ENCODE measurements around the gene MICOS13. TPM values are rescaled to one million over a fixed set of nuclear protein-coding genes. Genes with fewer than 3 reads are reported as not detected.

The MICOS13 gene
- total and polyA plus RNA-seq, 2 donors (not counting 3 experiments of a cell fraction or from before 2014, with no cell fraction given): 55.3 to 86.1 TPM

- POLR2A ChIA-PET: no interaction called here
- no peak for FAIRE-seq
- H3K27ac ChIP-seq (ENCODE audit: insufficient read depth, low read depth, low read length): no peak overlapping the region
Measured at GRCh38 chr19:5693195-5694166, 13.2 kb upstream of the MICOS13 start.

GRCh38 chr19:5692723-5693194 is 12.4 kb upstream of the MICOS13 start:
- FAIRE-seq (no peak), DNase-seq (ENCODE audit: low read depth, low spot score) (no peak)
- H3K9me3 ChIP-seq (replicated peaks; ENCODE audit: control insufficient read depth, insufficient read depth, low read length): no peaks in the 10 kb centered on the region
- H2AFZ ChIP-seq (ENCODE audit: low read depth, low read length): no peak overlapping the region
- peak; percentile 65 for TF ChIP-seq POLR2AphosphoS5 (IDR thresholded peaks at IDR 0.05; ENCODE audit: insufficient read depth, low read depth, low read length)
- TF ChIP-seq CTCF (IDR thresholded peaks at IDR 0.05; ENCODE audit: extremely low read depth in 1 of 2, insufficient read depth in 1 of 2, low read depth in 1 of 2, low read length in 2 of 2): no peak
- H3K4me2 ChIP-seq (ENCODE audit: insufficient read depth, low read length): no peak overlapping the region
- peaks cover 8% of the 10 kb centered on the region for H3K4me1 ChIP-seq (ENCODE audit: control insufficient read depth, extremely low read depth, insufficient read depth, low read length)
- H3K9me1 ChIP-seq (replicated peaks; ENCODE audit: control insufficient read depth, extremely low read depth, insufficient read depth, low read length): no peaks in the 10 kb centered on the region
- H3K9ac ChIP-seq (replicated peaks; ENCODE audit: extremely low read depth, insufficient read depth, low read length): no peak overlapping the region
- POLR2A ChIA-PET: no interaction called here
- no peaks in the 10 kb centered on the region for H4K20me1 ChIP-seq (replicated peaks; ENCODE audit: control insufficient read depth, extremely low read depth, insufficient read depth, low read length)
- no peaks in the 10 kb centered on the region for H3K27me3 ChIP-seq (ENCODE audit: control insufficient read depth in 2 of 2, insufficient read depth in 2 of 2, low read length in 2 of 2)
- no TSS peak for BruUV-seq (replicated peaks)
- no peak overlapping the region for H3K4me3 ChIP-seq (replicated peaks in 1 of 3; ENCODE audit: insufficient read depth in 1 of 3, low read depth in 1 of 3, low read length in 3 of 3)
- peaks cover 52% of the 10 kb centered on the region for H3K79me2 ChIP-seq (ENCODE audit: control insufficient read depth, insufficient read depth, low read length)
- H3K27ac ChIP-seq (ENCODE audit: insufficient read depth, low read depth, low read length): no peak overlapping the region
- intact Hi-C loops (cut with micrococcal nuclease) (no loop called here), dilution Hi-C loops (cut with MboI; ENCODE audit: extremely low pct_ligation_motif_present, low sequenced_read_pairs) (no loop called here)
- CTCF ChIA-PET: no interaction called here
- peaks cover 8 to 45% of the 10 kb centered on the region in 2 experiments for H3K36me3 ChIP-seq (ENCODE audit: control insufficient read depth in 2 of 2, extremely low read depth in 1 of 2, insufficient read depth in 2 of 2, low read length in 2 of 2)

More at GRCh38 chr19:5693195-5694166, 13.2 kb upstream of the MICOS13 start:
- DNase-seq (ENCODE audit: low read depth, low spot score): no peak
- H3K27me3 ChIP-seq (ENCODE audit: control insufficient read depth in 2 of 2, insufficient read depth in 2 of 2, low read length in 2 of 2): no peaks in the 10 kb centered on the region
- H3K79me2 ChIP-seq (ENCODE audit: control insufficient read depth, insufficient read depth, low read length): peaks cover 52% of the 10 kb centered on the region
- BruUV-seq (replicated peaks): no TSS peak
- no peaks in the 10 kb centered on the region for H4K20me1 ChIP-seq (replicated peaks; ENCODE audit: control insufficient read depth, extremely low read depth, insufficient read depth, low read length)
- no peak overlapping the region for H3K4me3 ChIP-seq (replicated peaks in 1 of 3; ENCODE audit: insufficient read depth in 1 of 3, low read depth in 1 of 3, low read length in 3 of 3)
- H3K4me1 ChIP-seq (ENCODE audit: control insufficient read depth, extremely low read depth, insufficient read depth, low read length): peaks cover 8% of the 10 kb centered on the region
- H3K9me1 ChIP-seq (replicated peaks; ENCODE audit: control insufficient read depth, extremely low read depth, insufficient read depth, low read length): no peaks in the 10 kb centered on the region
- intact Hi-C loops (cut with micrococcal nuclease) (no loop called here), dilution Hi-C loops (cut with MboI; ENCODE audit: extremely low pct_ligation_motif_present, low sequenced_read_pairs) (no loop called here)
- CTCF ChIA-PET: no interaction called here
- H3K36me3 ChIP-seq (ENCODE audit: control insufficient read depth in 2 of 2, extremely low read depth in 1 of 2, insufficient read depth in 2 of 2, low read length in 2 of 2): peaks cover 8 to 45% of the 10 kb centered on the region in 2 experiments
- TF ChIP-seq EZH2 (IDR thresholded peaks at IDR 0.05; ENCODE audit: borderline replicate concordance, low read depth, low read length, severe bottlenecking) (no peak), POLR2A (IDR thresholded peaks at IDR 0.05; ENCODE audit: low read depth, low read length) (peak; percentile 45)
- no peak overlapping the region for H3K4me2 ChIP-seq (ENCODE audit: insufficient read depth, low read length)
- H2AFZ ChIP-seq (ENCODE audit: low read depth, low read length): no peak overlapping the region
- H3K9me3 ChIP-seq (replicated peaks; ENCODE audit: control insufficient read depth, insufficient read depth, low read length): no peaks in the 10 kb centered on the region
- no peak overlapping the region for H3K9ac ChIP-seq (replicated peaks; ENCODE audit: extremely low read depth, insufficient read depth, low read length)
